Activated naive CD4-positive, alpha-beta T cell (primary cell): Measurements from ENCODE around the gene PSMA7.
"Not testable (repeated sequence)": the region's sequence is repeated elsewhere in the genome, so short reads cannot be mapped to it uniquely, and the experiment has no call there.

Experiments
- DNase-seq, 4 experiments: peaks; one replicate each; lab custom pipeline; 2025; lab: John Stamatoyannopoulos, UW

The PSMA7 gene

DNA sequence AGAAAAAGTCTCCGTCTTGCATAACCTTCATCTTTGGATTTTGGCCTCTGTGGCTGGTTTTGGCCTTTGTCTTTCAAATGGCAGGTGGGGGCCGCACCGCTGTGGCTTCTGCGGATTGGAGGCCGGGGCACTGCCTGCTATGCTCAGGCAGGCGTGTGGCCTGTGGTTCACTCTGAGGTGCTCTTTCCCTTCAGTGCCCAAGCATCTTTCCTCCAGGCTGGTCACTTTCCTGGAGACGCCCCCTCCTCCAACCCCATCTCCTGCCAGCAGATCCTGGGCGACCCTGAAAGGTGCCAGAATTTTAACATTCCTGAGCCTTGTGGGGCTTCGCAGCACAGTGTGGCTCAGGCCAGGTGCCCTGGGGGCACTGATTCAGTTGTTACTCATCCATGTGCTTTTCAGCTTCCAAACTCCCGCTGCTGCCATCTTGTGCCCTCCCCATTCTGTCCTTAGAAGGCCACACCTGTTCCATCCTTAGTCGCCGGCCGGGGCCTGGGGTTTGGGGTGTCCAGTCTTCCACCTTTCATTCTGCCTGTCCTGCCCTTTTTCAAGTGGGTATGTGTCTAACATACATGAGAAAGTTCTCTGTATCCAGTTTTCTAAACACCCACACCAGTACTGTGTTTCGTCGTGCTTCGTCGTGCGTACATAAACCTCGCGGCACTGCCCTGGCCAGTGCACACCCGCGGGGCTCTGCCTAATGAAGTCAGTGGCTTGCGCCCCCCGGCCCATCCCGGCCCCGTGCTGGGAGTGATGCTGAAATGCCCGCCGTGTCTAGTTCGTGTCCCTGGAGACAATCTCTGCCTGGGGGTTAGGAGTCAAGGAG lies 12.4 kb upstream of the PSMA7 start:
- no peak for DNase-seq

DNA sequence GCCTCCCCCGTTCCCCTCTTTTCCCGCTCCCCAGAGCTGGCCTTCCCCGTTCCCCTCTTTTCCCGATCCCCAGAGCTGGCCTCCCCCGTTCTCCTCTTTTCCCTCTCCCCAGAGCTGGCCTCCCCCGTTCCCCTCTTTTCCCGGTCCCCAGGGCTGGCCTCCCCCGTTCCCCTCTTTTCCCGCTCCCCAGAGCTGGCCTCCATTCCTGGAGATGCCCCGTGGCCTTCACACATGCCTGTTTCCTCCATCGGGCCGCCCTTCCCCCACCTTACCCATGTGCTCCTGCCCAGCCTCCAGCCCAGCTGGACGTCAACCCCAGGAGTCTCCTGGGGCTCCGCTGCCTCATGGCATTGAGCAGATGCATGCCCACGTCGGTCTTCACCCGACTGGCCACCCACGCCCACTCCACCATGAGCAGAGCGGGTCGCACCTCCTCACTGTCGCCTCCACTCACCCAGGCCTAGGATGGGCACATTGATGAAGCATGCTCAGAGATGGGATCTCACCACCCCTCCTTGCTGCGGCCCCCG lies 8.7 kb upstream of the PSMA7 start:
- DNase-seq: no peak

DNA sequence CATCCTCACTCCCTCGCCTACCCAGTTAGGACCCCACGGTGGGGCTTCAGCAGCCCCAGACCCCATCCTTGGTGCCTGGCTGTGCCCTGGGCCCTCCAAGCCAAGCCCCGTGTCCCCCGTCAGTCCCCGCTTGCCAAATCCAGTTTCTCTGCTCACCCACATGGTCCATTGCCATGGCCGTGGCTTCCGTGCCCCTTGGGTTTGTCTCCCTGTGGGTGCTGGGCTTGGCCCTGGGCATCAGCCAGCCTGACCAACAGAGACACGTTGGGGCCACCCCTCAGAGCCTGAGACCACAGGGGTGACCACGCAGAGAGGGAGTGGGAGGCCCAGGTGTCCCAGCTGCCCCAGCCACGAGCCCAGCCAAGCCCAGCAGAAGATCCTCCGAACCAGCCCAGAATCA lies 8.0 kb upstream of the PSMA7 start:
- DNase-seq: no peak

GRCh38 chr20:62150310-62150575 lies 7.0 kb upstream of the PSMA7 start:
- no peak for DNase-seq

GRCh38 chr20:62149532-62150309 lies 6.5 kb upstream of the PSMA7 start:
- DNase-seq: no peak

GRCh38 chr20:62148908-62149314 lies 5.7 kb upstream of the PSMA7 start:
- DNase-seq: no peak

- DNase-seq: not testable (repeated sequence)
Observed at GRCh38 chr20:62148383-62148782, 5.2 kb upstream of the PSMA7 start.

- no peak for DNase-seq
Observed at GRCh38 chr20:62147528-62147927, 4.3 kb upstream of the PSMA7 start.

GRCh38 chr20:62147125-62147524 lies 3.9 kb upstream of the PSMA7 start:
- no peak for DNase-seq

GRCh38 chr20:62146019-62146755 lies 3.0 kb upstream of the PSMA7 start:
- DNase-seq: no peak

- no peak for DNase-seq
Observed at GRCh38 chr20:62145688-62146018, 2.5 kb upstream of the PSMA7 start.

GRCh38 chr20:62143957-62144825 lies 997 bp upstream of the PSMA7 start:
- DNase-seq: peak in 3 of 4 experiments; percentile 13 to 43 (median 35)

DNA sequence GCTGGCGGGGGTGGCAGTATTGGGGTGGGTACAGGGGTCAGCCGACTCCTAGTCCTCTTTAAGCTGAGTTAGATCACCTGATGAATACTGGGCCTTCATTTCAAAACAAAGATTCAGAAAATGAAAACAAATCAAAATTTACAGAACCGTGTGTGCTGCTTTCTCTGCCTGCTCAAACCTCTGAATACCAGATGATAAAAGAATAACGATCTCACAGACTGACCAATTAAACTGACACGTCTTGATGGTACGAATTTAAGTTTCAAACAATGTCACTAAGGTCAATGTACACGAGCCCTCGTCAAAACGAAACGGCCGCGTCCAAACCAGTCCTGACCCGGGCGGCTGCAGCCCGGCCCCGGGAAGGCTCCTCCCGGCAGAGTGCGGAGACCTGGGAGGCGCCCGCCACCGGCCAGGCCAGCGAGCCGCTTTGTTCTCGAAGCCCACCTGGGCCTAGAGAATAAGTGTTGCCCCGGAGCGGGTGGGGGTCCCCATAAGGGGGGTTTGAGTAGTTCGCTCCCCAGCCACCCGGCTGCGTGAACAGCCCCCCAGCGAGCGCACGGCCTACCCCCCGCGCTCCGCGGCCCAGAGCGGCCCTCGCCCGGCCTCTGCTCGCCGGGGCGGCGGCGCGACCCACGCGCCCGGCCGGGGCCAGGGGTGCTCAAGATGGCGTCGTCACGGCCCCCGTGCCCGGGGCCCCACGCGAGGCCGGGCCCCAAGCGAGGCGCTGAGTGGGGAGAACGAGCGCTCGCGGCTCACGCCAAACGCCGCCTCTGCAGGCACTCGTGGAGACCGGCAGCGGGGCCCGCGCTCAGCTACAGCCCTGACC lies 728 bp downstream of the PSMA7 start:
- DNase-seq: no peak

DNA sequence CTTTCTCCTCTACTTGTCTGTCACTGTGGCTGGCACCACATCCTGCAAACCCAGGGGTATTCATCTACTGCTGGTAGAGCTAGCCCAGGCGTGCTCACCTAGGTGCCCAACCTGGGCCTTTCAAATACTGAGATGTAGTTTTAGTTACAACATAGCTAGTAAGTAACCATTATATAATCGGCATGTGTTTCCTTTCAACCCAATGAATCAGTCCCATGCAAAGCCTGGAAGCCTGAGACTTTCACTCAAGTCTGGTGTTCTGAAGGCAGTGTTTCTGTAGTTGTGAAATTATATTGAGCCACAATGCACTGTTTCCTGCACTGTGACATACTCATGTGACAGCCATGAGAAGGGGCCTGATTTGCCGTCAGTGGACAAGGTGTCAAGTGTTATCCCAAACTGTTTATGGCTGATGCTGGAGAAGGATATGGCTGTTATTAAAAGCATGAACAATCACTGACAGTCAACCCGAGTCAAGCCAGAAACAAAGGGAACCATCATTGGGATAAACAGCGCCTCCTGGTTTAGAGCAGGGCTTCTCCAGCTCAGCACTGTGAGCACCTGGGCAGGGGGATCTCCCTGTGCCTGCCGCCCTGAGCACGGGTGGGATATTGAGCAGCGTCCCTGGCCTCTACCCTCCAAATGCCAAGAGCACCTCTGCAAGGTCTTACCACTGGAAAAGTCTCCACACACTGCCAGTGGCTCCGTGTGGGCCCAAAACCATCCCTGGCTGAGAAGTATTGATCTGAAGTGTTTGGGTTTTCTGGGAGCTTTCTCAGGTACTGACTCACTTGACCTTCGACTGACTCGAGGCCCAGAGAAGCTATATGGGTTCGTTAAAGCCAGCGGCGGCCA lies 1.6 kb downstream of the PSMA7 start:
- peak in 1 of 4 experiments; percentile 14 for DNase-seq

- no peak for DNase-seq
Observed at GRCh38 chr20:62141043-62141396, 2.2 kb downstream of the PSMA7 start.

GRCh38 chr20:62139636-62140035 lies 3.6 kb downstream of the PSMA7 start:
- no peak for DNase-seq

DNA sequence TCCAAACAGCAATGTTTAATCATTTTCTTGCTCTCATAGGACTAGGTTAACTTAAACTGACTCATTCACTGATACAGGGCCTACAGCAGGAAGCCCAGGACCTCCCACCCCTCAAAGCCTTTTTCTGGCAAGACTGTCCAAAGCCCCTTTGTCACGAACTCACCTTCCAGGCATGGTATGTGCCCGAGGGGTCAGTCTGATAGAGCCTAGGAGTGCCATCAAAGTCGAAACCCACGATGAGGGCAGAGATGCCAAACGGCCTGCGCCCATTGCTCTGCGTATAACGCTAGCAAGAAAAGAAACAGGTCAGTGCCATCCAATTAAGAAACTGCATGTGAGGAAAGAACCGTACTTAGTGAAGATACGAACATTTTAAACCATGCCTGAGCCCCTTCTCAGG lies 4.3 kb downstream of the PSMA7 start:
- no peak for DNase-seq

- no peak for DNase-seq
Observed at GRCh38 chr20:62138204-62138543, 5.0 kb downstream of the PSMA7 start.

DNA sequence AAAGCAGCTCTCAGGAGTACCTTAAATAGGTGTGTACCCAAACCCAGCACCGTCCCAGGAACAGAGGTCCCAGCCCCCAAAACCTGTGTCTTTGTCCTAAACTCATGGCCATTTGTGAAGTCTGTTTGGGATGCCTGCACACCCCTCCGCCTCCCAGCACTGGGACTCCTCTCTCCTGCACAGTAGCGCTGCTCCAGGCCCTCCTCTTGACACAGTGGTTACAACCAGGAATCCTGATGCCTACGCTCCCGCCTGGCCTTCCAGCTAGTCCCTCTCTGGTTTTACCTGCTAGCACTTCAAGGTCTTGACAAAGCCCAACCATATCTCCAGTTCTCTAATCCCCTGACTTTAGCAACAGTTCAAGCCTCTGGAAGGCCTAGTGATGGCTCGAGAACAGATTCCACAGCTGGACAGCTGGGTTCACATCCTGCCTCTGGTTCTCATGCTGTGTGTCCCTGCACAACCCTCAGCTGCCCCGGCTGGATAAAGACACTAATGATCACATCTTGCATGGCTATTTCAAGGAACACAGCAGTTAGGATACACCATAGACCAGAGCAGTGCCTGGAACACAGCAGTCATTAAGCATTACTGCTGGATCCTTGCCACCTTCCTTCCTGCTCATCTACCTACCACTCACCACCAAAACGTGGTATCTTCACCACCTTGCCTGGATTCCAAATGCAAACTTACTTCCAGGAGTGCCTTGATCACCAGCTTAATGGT lies 5.6 kb downstream of the PSMA7 start:
- DNase-seq: no peak

- DNase-seq: no peak
Observed at GRCh38 chr20:62137092-62137384, 6.2 kb downstream of the PSMA7 start.
